Activated CD4-positive, alpha-beta T cell treated with anti-CD3 and anti-CD28 coated beads for 48 hours (primary cell): ENCODE results near the gene TMED6.
"Not testable (repeated sequence)": the region's sequence is repeated elsewhere in the genome, so short reads cannot be mapped to it uniquely, and the experiment has no call there.

Source experiments
- DNase-seq: peaks from one replicate; pipeline ENCODE4 v3.0.0-alpha.2; 2020

Gene TMED6

GRCh38 chr16:69351309-69352027, at the start of gene TMED6:
TSS of gene TMED6 (minus strand) at chr16:69351786. CDS start at chr16:69351753, 33 bp downstream.
- no peak for DNase-seq

- no peak for DNase-seq
Observed at GRCh38 chr16:69399361-69399760, 47.8 kb upstream of the TMED6 start.

GRCh38 chr16:69397821-69398521, 46.4 kb upstream of the TMED6 start:
- no peak for DNase-seq

- peak; percentile 80 for DNase-seq
Observed at GRCh38 chr16:69396187-69397061, 44.8 kb upstream of the TMED6 start.

- no peak for DNase-seq
Observed at GRCh38 chr16:69395859-69396186, 44.2 kb upstream of the TMED6 start.

GRCh38 chr16:69393898-69394849, 42.6 kb upstream of the TMED6 start:
- DNase-seq, result no peak

GRCh38 chr16:69386596-69386995, 35.0 kb upstream of the TMED6 start:
- DNase-seq, result no peak

GRCh38 chr16:69384974-69385373, 33.4 kb upstream of the TMED6 start:
- no peak for DNase-seq

- DNase-seq, result no peak
Observed at GRCh38 chr16:69382421-69382820, 30.8 kb upstream of the TMED6 start.

- no peak for DNase-seq
Observed at GRCh38 chr16:69381231-69381630, 29.6 kb upstream of the TMED6 start.

GRCh38 chr16:69378760-69379159, 27.2 kb upstream of the TMED6 start:
- DNase-seq, result no peak

GRCh38 chr16:69378036-69378435, 26.4 kb upstream of the TMED6 start:
- DNase-seq, result no peak

- DNase-seq, result no peak
Observed at GRCh38 chr16:69376393-69377059, 24.9 kb upstream of the TMED6 start.

GRCh38 chr16:69373019-69373418, 21.4 kb upstream of the TMED6 start:
- DNase-seq, result no peak

- no peak for DNase-seq
Observed at GRCh38 chr16:69371564-69371963, 20.0 kb upstream of the TMED6 start.

- no peak for DNase-seq
Observed at GRCh38 chr16:69368866-69369265, 17.3 kb upstream of the TMED6 start.

GRCh38 chr16:69367980-69368379, 16.4 kb upstream of the TMED6 start:
- no peak for DNase-seq

GRCh38 chr16:69366431-69366830, 14.8 kb upstream of the TMED6 start:
- peak; percentile 36 for DNase-seq

- DNase-seq, result no peak
Observed at GRCh38 chr16:69365901-69366300, 14.3 kb upstream of the TMED6 start.

- DNase-seq, result no peak
Observed at GRCh38 chr16:69364088-69364487, 12.5 kb upstream of the TMED6 start.

- DNase-seq, result no peak
Observed at GRCh38 chr16:69363281-69363717, 11.7 kb upstream of the TMED6 start.

- DNase-seq, result not testable (repeated sequence)
Observed at GRCh38 chr16:69360070-69360469, 8.5 kb upstream of the TMED6 start.
